Heart left ventricle (tissue), 13 donors: Measurements from ENCODE around the gene ADCY5.

Experiments
- POLR2A ChIP-seq, 2 donors: fragments of 450-650 bp; IDR thresholded peaks; one replicate each; pipeline ENCODE4 v1.6.1; 2017; ENCODE audit warnings: antibody characterized with exemption in 2 of 2, mild to moderate bottlenecking in 2 of 2, moderate library complexity in 2 of 2
- TF ChIP-seq, protein P1 (sequence below), 12 donors: fragments of 200-600 bp; sonication (generic) in 4 of 12; IDR thresholded peaks; one replicate each; pipeline versions ENCODE4 v1.5.0 to v1.8.0; 2018 to 2022; ENCODE audit warnings: antibody characterized with exemption in 12 of 12, mild to moderate bottlenecking in 5 of 12
- donor health status: ischemic (EF 13 %, LVEDD 7.1; RV severe dilation, severe dysfunction).
- donor health status: DM: no; HTN: yes; CAD: no.
- donor health status: DM: no; HTN: no; CAD: no.
- donor health status: ischemic (EF 25% LVEDD 6.9; RV normal size, moderate dysfunction).
- donor health status: ischemic (EF 25% LVEDD 5.7; RV mildly dilated, moderate dysfunction).
- donor health status: ischemic (EF 35%, LVEDD 5.7; RV mildly dilated, moderate dysfunction).
- donor health status: nonischemic (EF 11% LVEDD 7.7; RV severe dilation, severe dysfunction).
- donor health status: DM: yes; HTN: yes; CAD: no.
- donor health status: PGD.
- donor health status: ischemic (EF 29% LVEDD 5.4; RV normal size, mild dysfunction).
- donor health status: nonischemic (EF 23%, LVEDD 6.1; RV moderate dilation, normal function).

DNA sequence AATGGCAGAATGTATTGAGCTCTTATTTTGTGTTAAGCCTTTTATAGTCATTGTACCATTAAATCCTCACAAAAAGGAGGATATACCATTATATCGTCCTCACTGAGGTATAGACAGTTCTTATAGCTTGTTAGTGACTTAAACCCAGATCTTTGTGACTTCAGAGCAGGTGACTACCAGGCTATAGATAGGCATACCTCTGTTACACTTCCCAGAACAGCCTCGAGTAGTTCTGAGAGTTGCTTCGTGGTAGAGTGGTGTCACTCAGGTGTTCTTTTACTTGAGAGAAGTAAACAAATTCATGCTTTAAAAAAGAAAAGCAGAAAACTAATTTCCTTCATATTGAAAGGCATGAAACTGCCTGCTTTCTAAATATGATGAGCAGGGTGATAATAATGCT lies 187.2 kb downstream of the ADCY5 start:
- TF ChIP-seq, protein P1, sequence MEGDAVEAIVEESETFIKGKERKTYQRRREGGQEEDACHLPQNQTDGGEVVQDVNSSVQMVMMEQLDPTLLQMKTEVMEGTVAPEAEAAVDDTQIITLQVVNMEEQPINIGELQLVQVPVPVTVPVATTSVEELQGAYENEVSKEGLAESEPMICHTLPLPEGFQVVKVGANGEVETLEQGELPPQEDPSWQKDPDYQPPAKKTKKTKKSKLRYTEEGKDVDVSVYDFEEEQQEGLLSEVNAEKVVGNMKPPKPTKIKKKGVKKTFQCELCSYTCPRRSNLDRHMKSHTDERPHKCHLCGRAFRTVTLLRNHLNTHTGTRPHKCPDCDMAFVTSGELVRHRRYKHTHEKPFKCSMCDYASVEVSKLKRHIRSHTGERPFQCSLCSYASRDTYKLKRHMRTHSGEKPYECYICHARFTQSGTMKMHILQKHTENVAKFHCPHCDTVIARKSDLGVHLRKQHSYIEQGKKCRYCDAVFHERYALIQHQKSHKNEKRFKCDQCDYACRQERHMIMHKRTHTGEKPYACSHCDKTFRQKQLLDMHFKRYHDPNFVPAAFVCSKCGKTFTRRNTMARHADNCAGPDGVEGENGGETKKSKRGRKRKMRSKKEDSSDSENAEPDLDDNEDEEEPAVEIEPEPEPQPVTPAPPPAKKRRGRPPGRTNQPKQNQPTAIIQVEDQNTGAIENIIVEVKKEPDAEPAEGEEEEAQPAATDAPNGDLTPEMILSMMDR (IDR thresholded peaks at IDR 0.05), result no peak
- TF ChIP-seq POLR2A (IDR thresholded peaks at IDR 0.05), result no peak
